AG20443 (cell line): Measurements from ENCODE around the gene S100A4.
A peak's percentile ranks its signal among the peaks of the same experiment; 100 is the strongest.

ENCODE experiments used
- DNase-seq: peaks from one replicate; pipeline ENCODE4 v3.0.0; 2012; ENCODE audit warnings: low spot score, mixed read lengths

S100A4 gene

DNA sequence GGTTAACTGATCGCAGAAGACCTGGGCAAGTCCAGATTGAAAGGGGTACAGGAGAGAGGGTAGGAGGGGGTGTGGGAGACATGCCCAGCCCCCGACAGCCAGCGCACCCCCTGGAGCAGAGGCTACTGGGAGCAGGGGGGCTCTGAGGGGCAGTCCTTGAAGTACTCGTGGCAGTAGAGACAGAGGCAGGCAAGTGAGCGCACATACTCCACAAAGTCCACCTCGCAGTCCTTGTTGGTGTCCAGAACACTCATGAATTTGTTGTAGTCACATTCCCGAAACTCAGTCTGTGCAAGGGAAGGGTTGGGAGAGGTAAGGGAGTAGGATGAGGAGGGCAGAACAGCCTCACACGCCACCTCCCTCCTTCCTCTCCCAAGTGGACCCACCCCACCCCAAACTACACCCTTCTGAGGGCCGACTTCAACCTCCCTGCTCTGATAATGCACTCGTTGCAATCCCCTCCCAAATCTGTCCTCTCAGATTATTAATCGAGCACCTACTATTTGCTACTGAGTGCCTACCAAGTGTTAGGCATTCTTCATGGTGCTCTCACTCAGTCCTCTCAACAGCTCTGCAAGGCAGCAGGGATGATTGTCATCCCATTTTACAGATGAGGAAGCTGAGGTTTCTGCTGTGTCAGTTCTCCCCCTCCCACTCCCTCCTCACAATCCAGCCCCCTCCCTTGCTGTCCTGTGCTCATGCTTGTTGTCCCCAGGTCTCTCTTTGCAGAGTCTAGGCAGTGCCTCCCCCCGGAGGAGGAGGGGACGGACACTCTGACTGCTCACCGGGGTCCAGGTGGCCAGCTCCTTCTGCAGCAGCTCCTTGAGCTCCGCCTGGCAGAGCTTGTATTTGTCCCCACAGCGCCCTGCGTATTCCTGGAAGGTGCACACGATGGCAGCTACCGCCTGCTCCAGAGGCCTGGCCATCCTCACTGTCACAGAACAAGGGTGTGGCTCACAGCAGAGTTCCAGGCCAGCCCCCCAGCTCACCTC, 2.2 kb upstream of the S100A4 start:
- DNase-seq = no peak

DNA sequence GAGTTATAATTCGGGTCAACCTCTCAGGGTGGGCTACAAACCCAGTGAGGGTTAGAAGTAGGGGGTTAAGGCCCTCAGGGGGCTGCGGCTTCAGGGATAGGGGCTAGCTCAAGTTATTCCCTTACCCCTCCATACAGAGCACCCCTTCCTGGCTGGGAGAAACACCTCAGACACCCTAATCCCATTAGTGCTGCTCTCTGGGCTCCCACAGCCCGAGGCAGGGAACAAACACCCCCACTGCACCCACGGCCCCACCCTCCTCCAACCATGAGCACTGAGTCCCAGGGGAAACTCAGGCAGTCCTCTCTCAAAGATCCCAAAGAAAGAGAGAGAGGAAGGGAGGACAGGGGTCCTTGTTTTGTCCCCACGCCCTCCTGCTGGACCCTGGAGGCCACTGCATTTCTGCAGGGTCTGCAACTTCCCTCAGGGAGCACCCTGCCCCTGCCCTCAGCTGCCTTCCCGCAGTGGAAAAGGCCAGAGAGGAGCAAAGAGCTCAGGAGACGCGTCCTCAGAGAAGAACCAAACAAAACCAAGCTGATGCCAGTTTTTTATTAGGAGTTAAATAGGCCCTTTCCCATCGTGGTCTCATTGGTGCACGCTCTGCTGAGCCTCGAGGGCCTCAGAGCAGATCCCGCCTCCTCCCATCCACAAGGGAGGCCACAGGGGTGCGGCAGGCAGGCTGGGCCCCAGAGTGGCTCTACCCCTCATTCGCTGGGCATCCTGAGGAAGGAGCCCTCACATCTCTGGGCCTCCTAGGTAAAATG, 1.4 kb upstream of the S100A4 start:
- DNase-seq = no peak

DNA sequence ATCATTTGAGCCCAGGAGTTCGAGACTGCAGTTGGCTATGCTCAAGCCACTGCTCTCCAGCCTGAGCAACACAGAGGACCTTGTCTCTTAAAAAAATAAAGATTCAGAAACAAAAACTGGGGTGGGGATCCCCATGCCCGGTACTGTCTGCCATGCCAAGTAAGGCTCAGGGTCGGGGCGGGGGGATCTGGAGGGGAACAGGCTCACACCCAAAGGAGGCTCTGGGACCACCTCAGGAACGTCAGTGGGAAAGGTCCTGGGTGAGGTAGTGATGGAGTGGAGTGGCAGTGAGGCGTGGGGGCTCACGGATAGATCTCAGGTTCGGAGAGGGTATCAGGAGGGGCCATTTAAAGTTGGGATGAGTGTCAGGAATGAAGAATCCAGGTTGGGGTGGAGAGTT, 765 bp upstream of the S100A4 start:
- DNase-seq = no peak

DNA sequence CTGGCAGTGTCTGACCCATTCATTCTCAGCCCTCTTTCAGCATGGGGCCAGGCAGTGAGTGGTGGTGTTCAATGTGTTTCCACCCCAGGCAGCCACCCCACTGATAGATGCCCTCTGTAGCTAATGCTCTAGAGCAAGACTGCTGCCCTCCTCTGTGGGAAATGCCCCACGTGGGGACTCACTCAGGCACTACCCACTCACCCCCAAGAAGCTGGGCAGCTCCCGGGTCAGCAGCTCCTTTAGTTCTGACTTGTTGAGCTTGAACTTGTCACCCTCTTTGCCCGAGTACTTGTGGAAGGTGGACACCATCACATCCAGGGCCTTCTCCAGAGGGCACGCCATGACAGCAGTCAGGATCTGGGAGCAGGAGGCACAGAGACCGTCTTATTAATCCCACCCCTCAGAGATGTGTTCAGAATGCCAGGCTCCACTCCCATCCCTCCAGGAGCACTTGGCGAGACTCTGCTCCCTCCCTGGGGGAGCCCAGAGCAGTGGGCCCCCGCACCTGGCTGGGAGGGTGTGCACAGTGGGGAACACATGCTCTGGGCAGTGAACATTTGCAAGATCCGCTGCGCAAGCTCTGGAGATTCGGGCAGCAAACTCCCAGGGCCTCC, 1.0 kb downstream of the S100A4 start:
- no peak for DNase-seq

DNA sequence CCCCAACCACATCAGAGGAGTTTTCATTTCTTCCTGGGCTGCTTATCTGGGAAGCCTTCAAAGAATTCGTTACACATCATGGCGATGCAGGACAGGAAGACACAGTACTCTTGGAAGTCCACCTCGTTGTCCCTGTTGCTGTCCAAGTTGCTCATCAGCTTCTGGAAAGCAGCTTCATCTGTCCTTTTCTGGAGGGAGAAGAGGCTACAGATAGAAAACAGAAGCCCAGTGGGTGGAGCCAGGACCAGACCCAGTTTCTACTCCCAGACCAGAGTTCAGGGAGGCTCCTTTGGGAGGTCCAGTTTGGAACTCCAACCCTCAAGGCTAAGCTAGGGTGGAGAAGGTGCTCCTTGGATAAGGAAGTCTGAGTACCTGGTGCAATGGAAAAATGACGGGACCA, 1.9 kb downstream of the S100A4 start:
- DNase-seq = no peak

DNA sequence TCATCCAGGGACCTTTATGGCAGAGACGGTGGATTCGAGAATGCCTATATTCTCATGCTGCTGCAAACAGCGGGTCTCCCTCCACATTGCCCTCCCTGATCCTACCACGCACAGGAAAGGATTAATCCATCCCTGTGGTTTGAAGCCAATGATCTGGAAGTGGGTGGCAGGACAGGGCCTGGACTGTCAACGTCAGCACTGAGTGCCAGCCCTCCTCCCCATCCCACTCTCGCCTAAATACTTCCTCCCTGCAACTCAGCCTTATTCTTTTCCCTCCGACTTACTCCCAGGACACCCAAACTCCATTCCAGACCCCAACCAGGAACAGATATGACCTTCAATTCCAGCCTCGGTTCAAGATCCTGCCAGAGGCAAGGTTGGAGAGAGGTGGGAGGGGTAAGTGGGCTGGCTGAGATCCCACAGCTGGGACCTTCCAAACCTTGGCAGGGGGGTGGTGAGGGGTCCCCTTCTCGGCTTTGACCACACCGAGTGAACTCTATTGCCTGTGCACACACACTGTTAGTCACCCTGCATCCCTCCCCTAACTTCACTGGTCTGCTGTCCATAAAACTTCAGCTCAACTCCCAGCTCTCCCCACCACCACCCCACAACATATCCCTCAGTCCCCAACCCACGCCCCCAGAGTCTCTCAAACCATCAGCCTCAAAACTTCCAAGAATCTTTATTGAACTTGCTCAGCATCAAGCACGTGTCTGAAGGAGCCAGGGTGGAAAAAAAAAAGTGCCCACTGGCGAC, 2.5 kb downstream of the S100A4 start:
- DNase-seq = no peak

DNA sequence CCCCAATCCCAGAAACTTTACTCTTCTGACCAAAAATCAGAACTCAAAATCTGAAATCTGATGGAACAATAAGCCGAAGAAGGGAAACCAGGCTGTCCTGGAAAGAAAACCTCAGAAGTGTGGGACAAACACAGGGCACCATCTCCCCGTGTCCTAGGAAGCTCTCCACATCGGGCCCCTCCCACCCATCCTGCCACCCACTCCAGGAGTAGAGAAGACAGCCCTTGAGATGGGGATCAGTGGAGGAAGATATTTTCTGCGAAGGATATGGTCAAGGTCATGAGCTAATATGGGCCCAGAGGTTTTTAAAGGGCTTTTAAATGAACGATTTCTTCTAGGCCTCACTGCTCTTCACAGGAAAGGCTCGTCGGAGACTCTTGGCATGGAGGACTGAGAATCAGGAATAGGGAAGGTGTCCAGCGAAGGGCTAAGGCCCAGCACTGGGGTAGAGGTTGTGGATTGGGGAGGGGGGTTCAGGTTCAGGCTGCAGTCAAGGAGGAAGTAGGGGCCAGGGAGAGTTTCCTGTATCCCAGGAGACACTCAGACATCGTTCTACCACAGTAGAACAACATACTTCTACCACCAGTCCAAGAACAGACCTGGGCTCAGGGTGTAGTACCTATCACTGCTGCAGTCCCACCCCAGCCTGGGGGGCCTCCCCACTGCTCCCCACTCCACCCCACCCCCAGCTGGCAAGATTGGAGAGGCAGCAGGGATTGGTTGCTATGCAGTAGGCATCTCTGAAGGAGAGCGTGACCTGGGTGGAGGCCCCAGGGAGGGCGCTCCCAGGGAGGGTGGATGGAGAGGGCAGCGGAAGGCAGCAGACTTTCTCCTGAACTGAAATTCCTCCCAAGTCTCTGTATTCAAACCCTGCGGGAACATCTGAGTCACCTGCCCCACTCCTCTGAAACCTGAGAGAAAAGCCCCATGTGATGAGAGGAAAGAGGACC, 3.7 kb downstream of the S100A4 start:
- no peak for DNase-seq

DNA sequence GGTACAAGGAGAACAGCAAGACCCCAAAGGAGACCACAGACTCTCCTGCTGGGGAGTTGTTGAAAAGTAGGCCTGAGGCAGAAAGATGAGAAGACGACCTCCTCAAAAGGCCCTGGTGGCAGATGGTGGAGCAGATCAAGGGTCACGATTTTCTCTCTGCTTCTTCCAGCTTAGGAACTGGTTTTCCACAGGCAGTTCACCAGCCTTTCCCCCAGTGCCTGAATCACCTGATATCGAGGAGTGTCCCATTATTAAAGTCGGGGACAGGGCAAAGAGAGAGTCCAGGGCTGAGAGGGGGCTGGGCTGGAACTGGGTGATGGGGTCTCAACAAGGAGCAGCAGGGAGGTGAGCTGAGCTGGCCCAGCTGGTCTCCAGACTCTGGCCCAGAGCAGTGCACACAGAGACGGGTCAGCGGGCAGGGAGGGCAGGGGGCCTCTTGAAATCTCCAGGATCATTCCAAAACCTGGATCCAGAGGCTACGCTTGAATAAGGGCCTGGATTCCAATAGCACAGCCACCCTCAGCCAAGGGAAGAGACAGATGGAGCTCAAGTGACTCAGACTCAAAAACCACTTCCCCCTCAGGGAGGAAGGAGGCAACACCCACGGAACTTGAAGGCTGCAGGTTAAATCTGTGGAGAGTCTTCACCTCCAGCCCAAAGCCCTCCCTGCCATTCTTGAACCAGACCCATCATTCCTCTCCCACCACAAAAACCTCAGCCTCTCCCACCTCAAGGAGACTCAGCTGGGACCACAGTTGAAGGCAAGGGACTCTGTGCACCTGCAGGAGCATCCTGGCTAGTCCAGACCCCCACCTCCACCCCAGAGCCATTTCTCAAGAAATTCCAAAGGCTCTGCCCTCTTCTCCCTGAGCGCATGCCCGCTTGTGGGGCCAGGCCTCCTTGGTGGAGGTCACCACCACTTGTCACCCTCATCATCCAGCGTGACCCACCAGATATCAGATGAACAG, 4.9 kb downstream of the S100A4 start, which contains the start of gene S100A5:
TSS of gene S100A5 (minus strand) at position 541 of the 968 bp plus-strand sequence. CDS start 743 bp downstream, outside the sequence.
- peak; percentile 59 for DNase-seq

DNA sequence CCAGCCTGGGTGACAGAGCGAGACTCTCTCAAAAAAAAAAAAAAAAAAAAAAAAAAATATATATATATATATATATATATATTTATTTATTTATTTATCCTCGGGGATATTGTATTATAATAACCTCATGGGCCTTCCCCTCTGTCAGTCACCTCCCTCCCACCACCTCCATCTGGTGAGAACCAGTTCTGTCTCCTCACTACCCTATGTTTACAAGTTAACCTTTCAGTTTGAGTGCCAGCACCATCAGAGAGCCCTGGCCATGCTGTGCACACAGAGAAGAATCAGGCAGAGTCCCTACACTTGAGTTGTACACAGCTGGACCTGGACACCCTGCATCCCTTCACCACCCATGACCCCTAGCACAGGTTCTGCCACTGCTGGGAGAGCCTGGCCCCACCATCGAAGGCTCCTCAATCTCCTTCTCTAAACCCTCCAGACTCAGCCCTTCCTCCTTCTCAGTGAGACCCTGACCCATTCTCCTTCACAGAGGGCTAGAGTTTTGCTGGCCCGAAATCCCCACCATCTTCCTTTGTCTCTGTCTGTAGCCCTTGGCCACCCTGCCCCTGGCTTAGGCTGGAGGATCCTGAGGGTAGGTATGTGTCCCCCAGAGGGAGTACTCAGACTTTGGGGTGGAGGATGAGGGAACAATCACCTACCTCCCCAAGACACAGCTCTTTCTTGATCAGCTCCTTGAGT, 6.1 kb downstream of the S100A4 start:
- no peak for DNase-seq

DNA sequence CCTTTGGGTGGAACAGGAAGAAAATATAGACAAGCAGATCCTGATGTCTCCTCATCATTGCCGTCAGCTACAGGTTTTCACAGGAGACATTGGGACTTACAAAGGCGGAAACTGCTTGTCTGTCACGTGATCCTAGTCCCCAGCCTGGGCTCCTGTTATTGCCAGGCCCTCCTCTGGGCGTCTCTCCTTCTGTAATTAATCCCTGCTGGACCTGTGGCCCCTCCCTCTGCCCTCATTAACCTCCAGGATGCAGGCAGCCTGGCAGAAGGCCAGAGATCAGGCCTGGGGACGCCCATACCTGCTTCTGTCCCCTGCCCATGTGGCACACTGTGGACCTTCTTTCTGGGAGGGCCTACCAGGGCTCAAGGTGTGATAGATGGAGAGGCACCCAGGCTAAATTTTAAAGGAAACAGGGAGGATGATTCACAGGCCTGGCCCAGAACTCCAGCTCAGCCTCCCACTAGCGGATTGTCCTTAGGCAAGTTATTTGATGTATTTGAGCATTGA, 7.2 kb downstream of the S100A4 start:
- no peak for DNase-seq

DNA sequence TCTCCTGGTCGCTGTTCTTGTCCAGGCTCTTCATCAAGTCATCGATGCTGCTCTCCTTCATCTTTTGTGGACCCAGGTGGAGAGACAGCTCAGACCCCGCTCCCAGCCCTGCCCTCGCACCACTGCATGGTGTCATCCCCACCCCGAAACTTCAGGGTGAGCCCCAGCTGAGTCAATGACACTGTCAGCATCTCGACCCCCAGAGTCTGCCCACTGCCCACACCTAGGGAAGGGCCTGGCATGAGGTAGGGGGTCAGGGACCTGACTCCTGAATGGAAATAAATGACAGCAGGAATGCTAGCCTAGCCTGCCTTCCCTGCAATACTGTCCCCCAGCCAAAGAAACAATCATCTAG, 8.3 kb downstream of the S100A4 start:
- DNase-seq = no peak

DNA sequence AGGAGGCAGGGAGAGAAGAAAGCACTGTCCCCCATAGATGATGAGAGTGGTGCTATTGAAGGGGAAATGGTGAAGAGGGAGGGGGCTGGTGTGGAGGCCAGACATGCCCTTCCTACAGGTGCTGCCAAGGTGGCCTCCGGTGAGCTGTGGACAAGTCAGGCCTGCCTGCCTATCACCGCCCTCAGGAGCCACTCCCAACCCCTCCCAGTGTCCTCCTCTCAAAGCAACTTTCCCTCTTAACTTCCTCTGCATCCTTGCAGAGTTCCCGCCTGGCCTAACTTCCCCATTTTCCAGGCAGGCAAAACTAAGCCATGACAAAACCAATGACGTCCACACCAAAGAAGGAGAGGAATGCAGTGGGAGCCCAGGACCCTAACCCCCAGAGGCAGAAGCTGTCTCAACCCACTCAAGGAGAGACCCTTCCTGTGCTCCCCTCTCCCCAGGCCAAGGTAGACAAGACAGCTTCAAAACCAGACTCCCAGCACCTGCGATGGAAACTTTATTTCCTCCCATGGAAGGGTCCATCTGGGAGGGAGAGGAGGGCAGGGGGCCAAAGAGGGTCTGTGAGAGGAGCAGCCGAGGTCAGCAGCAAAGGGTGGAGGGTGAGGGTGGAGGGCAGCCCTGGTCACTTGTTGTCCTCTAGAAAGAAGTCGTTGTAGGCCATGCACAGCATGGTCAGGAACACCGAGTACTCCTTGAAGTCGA, 8.8 kb downstream of the S100A4 start:
- no peak for DNase-seq

DNA sequence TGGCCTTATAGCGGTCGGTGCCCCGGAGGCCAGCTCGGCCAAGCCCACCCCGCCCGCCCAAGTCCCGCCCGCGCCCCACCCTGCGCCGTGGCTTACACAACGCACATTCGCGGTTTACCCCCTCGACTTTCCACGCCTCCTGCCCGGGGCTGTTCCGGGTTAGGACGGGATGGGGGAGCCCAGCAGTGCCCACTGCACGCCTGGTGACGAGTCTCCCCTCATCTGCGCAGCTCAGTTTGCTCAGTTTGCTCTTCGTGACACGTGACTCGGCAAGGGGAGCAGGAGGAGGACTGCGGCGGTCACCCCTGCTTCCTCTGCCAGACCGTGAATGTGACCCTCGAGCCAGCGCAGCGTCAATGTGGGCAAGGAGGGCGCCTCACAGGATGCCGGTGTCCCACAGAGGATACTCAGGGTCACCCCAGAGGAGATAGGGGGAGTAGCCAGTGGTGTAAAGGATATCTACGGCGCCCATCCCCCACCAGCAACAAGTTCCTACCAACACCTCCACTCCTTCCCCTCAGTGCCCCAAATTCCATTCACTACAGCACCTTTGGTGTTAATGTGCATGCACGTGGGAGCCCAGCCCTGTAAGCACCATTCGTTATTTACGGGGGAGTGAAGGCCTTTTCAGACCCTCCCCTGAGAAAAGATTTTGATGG, 9.5 kb downstream of the S100A4 start:
- DNase-seq = peak; percentile 92

DNA sequence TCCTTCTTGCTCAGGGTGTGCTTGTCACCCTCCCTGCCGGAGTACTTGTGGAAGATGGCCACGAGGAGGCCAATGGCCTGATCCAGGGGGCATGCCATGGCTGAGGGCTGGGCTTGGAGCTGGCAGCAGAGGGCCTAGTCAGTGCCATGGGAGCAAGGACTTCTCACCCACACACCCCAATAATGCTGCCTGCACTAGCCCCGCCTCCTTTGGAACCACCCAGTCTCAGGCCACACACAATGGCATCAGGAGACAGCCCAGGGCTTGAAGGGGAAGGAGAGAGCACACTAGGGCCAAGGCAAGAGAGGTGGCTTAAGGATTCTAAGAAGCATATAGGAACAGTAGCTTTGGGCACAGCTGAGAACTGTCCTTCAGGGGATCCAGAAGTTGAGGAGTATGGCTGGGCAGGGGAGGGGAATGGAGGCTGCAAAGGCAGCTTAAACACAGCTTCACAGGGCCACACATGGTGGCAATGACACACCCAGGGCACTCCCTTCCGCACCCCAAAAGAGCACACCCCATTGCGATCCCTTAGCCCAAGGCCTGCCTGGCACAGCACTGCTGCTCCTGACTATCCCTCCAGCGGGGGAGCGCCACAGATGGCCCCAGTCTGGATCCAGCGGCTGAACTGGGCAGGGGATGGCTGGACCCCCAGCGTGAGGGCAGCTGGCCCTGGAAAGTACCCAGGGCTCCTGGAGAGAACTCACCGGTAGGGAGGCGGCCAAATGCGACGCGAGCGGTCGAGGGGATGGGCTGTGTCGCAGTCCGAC, 10.2 kb downstream of the S100A4 start, which contains the start of gene S100A6:
TSS of gene S100A6 (minus strand) at position 750 of the 770 bp plus-strand sequence. CDS start at position 98, 652 bp downstream.
- peak; percentile 49 for DNase-seq

DNA sequence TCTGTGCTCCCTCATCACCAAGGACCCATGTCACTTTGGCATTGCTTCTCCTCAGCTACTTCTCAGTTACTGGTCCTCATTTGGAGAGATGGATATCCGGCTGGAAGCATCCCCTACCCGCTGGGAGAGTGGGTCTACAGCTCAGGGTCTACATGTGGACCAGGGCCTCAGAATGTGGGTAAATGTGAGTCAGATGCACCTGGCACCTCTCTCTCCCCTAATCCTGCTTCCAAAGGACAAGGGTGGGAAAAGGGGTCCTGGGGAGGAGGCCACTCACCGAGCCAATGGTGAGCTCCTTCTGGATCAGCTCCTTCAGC, 10.7 kb downstream of the S100A4 start:
- DNase-seq = no peak

DNA sequence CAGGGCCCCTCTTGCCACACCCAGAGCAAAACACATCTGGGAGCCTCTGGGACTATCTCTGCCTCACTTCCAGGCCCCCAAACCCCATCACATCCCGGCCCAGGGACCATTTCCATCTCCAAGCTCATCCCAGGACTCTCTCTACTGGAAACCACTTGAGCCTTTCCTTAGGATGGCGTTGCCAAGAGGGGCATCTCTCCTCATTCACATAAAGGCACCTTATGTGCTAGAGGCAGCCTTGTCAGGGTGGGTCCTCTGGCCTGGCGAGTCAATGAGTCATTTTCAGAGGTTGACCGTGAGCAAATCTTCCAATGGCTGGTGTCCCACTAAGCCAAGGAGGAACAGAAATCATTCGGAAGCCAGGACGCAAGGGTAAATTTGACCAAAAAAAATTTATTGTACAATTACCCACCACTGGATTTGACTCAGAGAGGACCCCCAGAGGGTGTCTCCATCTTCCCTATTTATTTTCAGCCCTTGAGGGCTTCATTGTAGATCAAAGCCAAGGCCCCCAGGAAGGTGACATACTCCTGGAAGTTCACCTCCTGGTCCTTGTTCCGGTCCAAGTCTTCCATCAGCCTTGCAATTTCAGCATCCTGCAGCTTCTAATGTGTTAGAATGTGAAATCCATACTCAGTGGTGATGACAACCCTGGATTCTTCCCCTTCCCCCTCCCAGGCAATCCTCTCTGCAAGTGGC, 11.2 kb downstream of the S100A4 start:
- peak; percentile 45 for DNase-seq
